HG02884 (cell line): ENCODE data around the gene FGF22.

ENCODE experiments used
- ATAC-seq: cut with Tn5 transposase; IDR thresholded peaks from one replicate; pipeline ENCODE4 v1.9.1; 2021; ENCODE audit warnings: mild to moderate bottlenecking, moderate library complexity; ENCODE audit not compliant: unreplicated experiment

The FGF22 gene

DNA sequence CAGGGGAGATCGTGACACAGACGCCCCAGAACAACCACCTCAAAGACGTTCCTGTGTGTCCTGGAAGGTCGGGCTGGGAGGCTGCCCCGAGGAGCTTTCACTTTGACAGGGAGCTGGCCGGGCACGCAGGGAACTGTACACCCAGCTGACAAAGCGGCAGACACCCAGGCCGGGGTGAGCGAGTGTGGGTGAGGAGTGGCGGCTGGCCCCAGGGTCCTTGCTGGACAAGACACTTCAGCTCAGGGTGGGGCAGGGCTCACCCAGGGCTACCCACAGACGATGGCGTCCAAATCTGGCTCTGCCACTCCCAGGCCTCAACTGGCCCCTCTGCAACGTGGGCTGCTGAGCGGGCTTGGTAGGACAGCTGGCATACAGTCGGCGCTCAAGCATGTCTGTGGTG lies 2.0 kb downstream of the FGF22 start:
- no peak for ATAC-seq

DNA sequence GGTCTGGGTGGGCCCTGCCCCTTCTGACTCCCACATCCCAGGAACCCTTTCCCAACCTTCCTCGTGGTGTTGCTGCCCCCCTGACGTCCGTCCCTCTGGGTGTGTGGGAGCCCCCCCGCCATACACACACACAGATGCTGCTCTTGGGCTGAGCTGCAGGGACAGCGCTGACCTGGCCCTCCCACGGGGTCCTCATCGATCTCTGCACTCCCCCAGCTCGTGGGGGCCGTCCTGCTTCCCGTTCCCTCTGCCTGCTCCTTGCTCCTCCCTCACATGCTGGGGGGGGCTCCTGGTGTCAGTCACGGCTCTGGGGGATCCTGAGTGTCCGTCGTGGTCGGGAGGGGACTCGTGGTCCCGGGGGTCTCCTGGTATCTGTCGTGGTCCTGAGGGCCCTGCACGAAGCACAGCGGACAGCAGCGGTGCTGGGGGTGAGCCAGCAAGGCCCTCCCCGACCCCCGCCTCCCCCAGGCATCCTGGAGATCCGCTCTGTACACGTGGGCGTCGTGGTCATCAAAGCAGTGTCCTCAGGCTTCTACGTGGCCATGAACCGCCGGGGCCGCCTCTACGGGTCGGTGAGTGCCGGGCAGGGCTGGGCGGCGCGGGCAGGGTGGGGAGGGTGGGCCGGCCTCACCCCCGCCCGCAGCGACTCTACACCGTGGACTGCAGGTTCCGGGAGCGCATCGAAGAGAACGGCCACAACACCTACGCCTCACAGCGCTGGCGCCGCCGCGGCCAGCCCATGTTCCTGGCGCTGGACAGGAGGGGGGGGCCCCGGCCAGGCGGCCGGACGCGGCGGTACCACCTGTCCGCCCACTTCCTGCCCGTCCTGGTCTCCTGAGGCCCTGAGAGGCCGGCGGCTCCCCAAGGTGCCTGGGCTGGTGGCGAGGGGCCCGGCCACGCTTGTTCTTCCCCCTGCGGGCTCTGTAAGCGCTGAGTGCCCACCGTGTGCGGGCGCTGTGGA lies 3.4 kb downstream of the FGF22 start:
- no peak for ATAC-seq

DNA sequence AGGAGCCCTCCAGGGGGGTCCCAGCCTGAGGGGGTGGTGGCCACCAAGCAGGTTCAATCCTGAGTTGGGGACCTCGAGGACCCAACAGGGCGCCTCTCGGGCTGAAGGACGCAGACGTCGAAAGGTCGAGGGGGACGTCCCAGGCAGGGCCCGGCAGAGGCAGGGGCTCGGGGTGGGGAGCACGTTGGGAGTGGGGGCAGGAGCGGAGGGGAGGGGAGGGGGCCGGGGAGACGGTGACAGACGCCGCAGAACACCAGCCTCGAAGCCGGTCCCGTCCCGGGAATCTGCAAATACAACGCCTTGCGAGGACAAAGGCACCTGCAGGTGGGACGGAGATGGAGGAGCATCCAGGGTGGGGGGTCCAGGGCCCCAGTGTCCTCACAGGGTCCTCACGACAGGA lies 4.1 kb downstream of the FGF22 start:
- no peak for ATAC-seq

DNA sequence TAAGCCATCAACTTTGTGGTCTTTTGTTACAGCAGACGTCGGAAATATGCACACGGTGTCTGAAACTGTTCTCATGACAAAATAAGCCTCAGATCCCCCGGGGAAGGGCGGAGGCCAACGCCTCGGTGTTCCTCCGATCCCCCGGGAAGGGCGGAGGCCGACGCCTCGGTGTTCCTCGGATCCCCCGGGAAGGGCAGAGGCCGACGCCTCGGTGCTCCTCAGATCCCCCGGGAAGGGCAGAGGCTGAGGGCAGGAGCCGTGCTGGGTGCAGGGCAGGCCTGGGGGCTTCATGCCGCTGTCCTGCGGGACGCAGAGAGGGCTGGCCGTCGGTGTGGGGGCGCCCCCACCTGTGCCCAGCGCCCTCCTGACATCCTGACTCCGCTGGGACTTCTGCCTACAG lies 4.7 kb downstream of the FGF22 start:
- no peak for ATAC-seq

DNA sequence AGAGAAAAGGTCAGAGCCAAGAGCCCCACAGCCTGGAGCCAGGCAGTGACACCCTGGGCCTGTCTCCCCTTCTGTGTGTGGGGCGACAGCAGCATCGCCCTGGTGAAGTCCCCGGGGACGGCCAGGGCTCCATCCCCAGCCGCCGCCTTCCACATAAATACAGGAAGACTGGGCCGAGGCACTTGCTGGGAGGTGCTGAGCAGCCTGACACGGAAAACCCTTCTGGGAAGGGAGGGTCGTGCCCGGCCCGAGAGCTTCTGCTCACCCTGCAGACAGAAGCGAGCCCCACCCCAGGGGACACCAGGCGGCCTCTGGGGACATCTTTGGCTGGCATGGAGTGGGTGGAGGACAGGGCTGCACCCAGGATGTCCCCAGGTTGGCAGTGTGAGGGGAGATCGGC lies 5.1 kb downstream of the FGF22 start:
- ATAC-seq, result no peak

DNA sequence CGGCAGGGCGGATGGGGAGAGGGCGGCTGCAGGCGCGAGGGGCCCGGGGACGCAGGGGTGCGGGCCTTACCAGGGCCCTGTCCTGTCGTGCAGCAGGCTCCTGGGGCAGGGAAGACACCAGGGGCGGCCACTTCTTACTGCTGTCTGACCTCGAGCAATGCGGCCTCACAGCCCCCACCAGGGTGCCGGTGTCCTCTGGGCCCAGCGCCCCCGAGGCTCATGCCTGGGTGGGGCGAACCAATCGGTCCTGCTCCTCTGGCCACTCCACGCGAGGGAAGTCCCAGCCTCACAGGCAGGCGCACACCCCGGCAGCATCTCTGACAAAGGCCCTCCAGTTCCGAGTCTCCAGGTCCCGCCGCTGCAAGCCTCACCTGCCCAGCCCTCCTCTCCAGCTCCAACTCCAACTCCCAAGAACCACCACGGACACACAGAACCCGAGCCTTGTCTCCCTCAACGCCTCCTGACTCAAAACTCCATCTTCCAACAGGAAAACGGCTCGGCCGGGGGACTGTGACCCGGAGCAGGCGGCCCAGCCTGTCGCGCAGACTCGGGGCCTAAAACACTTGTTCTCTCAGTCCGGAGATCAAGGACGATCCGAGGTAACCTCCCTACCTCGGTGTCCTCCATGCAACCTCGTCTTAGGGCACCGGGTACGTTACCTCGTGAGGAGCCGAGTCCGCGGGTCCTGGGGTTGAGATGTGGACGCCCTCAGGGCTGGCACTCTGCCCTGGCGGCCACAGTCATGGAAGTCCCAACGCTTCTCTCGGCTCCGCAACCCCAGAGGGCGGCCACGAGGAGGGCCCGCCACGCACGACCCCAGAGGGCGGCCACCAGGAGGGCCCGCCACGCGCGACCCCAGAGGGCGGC lies 6.5 kb downstream of the FGF22 start:
- ATAC-seq, result no peak

DNA sequence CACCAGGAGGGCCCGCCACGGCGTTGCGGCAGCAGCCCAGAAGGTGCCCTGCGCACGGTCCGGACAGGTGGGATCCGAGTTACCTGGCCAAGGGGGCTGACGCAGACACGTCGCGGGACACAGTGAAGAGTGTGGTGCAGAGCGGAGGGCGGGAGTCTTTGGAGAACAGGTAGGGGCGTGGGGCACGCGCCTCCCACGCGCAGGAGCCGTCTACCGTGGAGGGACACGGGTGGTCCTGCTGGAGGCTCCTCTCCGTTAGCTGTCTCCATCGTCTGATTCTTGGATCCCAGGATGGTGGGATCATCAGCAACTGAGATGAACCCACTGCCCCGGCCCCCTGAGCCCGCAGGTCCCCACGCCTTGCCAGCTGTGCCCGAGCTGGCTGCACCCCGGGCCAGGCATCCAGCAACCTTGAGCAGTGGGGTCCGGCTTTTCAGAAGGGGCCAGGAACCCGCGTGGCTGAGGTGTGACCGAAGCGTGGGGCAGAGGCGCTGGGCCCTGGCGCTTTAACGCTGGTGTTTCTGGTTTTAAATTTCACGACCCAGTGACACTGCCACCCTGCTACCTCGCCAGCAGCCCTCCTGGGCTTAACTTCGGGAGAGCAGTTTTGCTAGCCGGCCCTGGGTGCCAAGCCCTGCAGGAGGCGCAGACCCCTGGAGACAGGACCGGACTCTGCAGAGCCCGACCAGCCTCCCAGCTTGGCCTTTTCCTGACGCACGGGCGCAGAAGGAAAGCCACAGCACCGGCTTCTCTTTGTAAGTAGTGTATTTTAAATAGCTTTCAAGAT lies 7.3 kb downstream of the FGF22 start:
- no peak for ATAC-seq

DNA sequence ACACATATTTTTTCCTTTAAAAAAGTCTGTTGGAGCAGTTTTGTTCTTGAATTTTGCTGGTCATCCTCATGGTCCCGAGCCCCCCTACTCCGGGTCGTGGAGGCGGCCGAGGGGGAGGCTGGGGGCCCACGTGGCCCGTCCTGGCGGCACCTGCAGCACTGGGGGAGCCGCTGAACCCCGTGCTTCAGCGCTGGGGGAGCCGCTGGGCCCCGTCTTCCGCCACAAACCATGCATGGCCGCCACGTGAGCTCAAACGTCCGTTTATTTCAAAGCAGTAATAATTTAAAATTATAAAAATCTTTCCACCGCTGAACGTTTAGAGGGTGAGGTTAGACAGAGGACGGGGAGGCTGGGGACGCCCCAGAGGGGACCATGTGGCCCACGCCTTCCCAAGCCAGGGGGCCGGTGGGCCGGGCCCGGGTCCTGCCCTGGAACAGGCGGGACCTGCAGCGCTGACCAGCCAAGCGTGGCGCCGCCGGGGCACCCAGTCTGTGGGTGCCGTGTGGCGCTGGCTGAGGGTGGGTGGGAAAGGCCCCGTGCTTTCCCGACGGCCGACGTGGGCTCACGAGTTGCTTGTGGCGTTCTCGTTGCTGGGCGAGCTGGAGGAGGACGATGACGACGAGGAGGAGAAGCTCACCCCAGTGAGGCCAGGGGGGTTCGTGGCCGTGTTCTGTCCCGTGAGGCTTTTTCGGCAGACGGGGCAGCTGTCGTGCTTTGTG lies 8.0 kb downstream of the FGF22 start:
- ATAC-seq, result no peak

DNA sequence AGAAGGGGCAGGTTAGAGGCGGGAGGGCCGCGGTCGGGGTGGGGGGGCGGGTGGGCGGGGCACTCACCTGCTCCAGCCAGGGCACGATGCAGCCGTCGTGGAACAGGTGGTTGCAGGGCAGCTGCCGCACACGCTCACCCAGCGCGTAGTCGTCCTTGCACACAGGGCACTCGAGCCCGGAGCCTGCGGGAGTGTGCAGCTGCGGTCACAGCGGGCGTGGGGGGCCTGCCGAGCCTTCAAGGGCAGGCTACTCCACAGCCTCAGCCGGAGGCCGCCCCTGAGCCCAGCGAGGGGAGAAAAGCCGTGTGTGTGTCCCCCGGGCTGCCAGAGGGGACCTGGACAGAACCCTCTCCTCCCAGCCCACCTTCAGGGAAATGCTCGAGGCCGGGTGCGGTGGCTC lies 8.6 kb downstream of the FGF22 start:
- ATAC-seq, result no peak

DNA sequence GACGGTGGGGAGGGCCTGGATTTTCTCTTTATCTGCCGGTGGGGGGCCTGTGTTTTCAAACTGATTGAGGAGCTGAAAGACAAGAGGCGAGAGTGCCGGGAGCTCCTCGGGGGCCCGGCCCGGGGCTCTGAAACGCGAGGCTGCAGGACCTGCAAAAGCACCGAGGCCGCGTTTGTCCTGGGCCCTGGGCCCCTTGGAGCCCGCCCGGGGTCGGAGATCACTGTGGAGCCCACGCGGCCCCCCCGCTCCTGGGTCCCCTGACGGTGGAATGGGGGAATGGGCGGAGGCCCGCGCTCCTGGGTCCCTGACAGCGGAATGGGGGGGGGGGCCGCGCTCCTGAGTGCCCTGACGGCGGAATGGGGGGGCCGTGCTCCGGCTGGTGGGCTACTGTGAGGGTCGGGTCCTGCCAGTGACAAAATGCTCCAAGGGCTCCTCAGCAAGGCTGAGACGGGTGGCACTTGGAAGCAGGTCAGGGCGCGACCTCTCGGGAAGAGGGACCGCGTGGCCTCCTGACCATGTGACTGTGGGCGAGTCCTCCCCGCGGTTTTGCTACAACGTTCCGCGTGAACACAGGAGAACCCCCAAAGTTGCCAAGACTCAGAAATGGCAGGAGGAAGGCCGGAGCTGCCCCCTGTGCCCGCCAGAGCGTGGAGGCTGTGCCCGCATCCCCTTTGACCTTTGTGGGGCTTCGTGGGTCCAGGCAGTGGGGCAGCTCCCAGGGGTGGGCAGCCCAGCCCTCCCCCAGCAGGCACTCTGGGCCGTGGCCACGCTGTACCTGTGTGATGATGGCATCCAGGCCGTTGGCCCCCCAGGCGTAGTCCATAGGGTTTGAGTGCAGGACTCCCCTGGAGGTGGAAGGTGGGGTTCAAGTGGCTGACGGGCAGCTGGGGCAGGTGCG lies 9.5 kb downstream of the FGF22 start:
- ATAC-seq, result no peak

DNA sequence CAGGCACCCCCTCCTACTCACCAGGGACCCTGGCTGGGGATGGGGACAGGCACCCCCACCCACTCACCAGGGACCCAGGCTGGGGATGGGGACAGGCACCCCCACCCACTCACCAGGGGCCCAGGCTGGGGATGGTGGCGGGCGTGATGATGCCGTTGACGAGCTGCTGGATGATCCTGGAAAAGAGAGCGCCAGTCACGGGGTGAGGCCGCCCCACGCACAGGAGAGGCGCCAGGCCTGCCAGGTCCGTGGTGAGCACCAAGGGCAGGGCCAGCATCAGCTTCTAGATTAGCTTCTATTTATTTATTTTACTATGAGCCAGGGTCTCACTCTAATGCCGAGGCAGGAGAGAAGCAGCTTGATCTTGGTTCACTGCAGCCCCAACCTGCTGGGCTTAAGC lies 10.4 kb downstream of the FGF22 start:
- ATAC-seq, result no peak

DNA sequence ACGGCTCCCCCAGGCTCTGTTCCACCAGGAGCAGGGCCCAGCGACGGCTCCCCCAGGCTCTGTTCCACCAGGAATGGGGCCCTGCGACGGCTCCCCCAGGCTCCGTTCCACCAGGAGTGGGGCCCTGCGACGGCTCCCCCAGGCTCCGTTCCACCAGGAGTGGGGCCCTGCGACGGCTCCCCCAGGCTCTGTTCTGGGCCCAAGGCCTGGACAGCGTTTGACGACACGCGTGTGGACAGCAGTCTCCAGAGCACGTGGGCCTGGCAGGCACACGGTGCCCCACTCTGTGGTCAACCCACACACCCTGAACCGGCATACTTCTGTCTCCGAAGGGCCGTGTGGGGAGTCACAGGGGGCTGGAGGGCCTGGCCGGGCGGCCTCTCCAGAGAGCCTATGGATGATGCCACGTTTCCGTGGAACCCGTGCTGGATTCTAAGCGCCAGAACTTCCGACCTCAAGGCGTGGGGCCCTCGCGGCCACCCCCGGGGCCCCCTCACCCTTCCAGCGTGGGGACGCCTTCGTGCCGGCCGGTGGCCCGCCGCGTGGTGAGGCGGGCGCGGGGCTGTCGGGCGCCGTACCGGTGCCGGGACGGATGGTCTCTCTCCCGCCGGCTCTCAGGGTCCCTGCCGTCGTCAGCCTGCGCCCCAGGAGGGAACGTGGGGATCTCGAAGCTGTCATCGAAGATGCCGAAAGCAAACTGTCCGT lies 11.6 kb downstream of the FGF22 start:
- no peak for ATAC-seq

DNA sequence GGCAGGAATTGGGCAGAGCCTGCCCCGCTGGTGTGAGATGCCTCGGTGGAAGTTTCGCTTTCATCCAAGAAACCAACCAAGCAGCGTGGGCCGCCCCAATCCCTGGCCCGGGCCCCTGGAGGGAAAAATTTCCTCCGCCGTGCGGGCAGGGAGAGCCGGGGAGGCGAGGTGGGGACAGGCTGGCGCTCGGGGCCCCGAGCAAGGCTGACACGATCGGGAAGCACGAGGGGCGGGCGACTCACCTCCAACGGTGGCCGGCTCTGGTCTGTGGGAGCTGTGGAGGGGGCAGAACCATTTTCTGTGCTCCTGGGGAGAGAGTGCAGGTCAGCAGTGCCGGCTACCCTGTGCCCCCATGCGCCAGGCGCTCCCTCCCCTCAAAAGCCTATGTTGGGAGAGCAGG lies 12.3 kb downstream of the FGF22 start:
- ATAC-seq, result no peak

DNA sequence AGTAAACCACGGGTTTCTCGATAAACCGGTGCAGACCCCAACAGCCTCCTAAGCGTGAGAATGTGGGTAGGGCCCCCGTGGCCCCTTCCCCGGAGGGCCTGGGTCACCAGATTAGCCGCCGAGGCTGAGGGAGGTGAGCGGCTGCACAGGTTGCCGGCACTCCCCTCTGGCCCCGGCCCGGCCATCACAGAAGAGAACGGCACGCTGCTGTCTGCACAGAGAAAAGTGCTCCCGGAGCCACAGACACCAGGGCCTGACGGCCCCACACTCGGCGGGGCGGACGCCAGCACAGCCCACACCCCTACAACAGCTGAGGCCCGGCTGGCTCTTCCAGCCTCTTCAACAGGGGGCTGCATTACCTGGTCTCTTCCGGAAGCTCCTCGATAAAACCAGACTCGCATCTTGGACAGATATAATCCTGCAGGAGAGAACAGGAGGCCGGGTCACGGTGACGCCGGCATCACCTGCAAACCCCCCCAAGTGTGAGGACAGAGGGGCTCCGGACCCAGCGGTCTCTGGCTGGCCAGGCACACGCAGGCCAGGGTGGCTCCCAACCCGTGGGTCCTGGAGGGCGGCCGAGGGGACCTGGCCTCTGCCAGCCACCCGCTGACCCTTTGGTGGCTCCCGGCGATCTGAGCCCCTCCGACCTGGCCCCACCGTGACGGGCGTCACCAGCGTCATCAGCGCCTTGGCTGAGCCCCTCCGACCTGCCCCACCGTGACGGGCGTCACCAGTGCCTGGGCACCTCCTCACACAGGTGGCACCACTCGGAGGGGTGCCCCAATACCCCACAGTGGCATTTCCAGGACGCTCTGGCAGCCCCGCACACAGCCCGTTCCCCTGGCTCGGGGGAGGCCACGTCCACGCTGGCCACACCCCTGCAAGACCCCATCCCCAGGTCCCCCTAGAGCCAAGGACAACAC lies 13.0 kb downstream of the FGF22 start:
- ATAC-seq, result no peak

DNA sequence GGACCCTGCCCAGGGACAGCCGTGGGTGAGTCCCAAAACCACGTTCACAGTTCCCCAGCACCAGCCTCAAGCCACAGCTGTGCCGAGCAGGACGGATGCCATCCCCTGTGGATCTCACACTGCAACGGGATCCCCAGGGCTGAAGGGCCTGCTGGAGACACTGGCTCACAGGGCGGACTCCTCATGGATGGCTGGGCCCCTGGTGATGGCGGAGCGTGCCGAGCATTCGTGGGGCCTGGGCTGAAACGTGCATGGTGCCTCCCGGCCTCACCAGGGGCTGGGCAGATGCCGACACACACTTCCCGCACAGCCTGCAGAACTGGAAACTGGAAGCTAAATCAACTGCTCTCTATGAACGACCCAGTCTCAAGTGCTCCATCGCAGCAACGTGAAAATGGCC lies 13.7 kb downstream of the FGF22 start:
- ATAC-seq, result no peak

DNA sequence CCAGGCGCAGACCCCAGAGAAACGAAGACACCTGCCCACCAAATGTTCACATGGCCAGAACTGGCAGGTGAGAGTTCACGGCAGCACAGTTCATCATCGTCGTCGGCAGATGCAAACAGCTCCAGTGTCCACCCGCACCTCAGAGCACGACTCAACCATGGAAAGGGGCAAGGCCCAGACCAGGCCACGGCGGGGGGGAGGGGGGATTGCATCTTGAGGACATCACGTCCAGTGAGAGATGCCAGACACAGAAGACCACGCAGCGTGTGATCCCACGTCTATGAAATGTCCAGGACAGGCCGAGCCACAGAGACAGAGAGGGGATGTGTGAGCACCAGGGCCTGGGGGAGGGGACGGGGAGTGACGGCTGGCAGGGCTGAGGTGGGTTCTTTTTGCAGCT lies 16.0 kb downstream of the FGF22 start:
- ATAC-seq, result no peak

DNA sequence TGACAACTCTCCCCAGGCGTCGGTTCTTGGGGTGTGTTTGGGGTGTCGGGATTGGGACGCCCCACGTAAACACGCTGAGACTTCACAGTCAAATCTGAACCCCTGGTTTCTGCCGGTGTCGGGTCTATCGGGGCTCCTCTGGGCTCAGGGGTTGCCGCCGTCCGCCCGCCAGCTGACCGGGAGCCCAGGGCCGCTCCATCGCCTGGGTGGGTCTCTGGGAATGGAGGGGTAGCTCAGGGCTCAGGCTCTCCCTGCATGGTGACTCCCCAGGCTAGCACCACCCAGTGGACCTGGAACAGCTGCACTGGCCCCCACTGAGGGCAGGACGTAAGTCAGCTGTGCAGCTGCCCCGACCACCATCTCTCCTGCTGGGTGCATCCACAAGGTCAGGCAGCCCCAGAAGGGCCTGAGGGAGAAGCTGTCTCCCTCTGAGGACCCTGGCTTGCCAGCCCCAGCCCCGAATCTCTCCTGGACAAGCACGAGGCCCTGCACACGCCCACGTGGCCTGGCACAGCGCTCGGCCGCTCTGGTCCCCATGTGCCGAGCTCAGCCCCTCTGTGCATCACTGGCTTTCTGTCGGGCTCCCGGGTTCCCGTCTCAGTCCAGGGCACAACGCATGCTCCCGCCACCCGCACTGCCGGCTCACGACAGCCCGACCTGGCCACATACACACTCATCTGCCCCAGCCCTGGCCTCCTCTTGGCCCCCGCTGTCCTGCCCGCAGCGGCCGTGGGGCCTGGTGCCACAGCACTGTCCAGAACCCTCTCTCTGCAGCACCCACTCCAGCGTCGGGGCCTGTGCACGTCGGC lies 17.3 kb downstream of the FGF22 start:
- ATAC-seq, result no peak
